Measurements from ENCODE around the gene C10orf95. TPM values are rescaled to one million over a fixed set of nuclear protein-coding genes. Genes with fewer than 3 reads are reported as not detected.

The C10orf95 gene
- total RNA-seq, 6 donors from 2014 or later: 5.9 to 27.5 (median 15.1) TPM

DNA sequence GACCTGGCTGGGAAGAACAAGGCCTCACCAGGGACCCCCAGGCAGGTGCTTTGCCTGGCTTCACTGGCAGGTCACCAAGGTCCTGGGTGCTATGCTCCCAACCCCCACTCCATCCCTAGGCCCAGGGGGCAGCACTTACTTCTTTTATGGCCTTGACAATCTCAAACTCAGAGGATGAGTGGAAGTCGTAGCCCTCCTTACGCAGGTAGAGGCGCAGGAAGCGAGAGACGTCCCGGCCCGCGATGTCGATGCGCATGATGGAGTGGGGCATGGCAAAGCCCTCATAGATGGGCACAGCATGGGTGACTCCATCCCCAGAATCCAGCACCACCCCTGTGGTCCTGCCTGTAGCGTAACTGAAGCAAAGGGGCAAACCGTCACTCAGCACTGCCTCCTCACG, 32.7 kb upstream of the C10orf95 start:
- DNase-seq (peak in 1 of 2 donors; percentile 69), ATAC-seq (ENCODE audit: low FRiP score in 2 of 2) (no peak)
- Histone ChIP-seq H3K36me3 (peaks cover 74 to 100% (median 95%) of the 10 kb centered on the region in 4 donors), H3K4me1 (peaks cover 0 to 2% (median 0%) of the 10 kb centered on the region in 4 donors), H3K27me3 (no peaks in the 10 kb centered on the region), H3K9me3 (no peaks in the 10 kb centered on the region), H3K27ac (no peak overlapping the region), H3K4me3 (no peak overlapping the region)
- WGBS, 2 donors: 97 to 98% methylated on average over 13 of the region's 13 CpGs
- TF ChIP-seq POLR2AphosphoS5 (IDR thresholded peaks at IDR 0.05) (no peak), POLR2A (IDR thresholded peaks at IDR 0.05) (no peak), EP300 (IDR thresholded peaks at IDR 0.05) (no peak)
- TF ChIP-seq, protein P1, sequence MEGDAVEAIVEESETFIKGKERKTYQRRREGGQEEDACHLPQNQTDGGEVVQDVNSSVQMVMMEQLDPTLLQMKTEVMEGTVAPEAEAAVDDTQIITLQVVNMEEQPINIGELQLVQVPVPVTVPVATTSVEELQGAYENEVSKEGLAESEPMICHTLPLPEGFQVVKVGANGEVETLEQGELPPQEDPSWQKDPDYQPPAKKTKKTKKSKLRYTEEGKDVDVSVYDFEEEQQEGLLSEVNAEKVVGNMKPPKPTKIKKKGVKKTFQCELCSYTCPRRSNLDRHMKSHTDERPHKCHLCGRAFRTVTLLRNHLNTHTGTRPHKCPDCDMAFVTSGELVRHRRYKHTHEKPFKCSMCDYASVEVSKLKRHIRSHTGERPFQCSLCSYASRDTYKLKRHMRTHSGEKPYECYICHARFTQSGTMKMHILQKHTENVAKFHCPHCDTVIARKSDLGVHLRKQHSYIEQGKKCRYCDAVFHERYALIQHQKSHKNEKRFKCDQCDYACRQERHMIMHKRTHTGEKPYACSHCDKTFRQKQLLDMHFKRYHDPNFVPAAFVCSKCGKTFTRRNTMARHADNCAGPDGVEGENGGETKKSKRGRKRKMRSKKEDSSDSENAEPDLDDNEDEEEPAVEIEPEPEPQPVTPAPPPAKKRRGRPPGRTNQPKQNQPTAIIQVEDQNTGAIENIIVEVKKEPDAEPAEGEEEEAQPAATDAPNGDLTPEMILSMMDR (IDR thresholded peaks at IDR 0.05): no peak

DNA sequence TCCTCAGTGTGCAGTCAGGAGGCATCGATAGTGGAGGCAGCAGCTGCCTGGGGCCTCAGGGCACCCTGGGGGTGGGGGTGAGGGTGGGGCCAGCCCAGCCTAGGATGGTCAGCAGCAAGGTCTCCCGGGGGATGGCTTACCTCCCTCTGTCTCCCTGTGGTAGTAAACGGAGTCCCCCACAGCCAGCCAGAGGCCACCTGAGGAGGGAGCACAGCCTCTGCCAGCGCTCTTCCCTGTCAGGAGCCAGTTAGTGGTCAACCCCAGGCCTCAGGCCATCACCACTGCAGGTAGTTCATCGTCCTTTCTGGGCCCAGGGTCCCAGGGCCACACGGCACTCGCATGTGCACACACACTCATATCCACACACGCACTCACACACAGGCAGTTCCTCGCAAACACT, 29.1 kb upstream of the C10orf95 start:
- Histone ChIP-seq H3K27me3 (no peaks in the 10 kb centered on the region), H3K4me1 (peaks cover 0 to 14% (median 7%) of the 10 kb centered on the region in 4 donors), H3K4me3 (no peak overlapping the region), H3K9me3 (no peaks in the 10 kb centered on the region), H3K36me3 (peaks cover 47 to 79% (median 61%) of the 10 kb centered on the region in 4 donors), H3K27ac (no peak overlapping the region)
- 90 to 92% methylated on average over 5 to 8 of the region's 9 CpGs for WGBS, 2 donors
- ATAC-seq (ENCODE audit: low FRiP score in 2 of 2) (no peak), DNase-seq (no peak)
- TF ChIP-seq EP300 (IDR thresholded peaks at IDR 0.05): no peak

DNA sequence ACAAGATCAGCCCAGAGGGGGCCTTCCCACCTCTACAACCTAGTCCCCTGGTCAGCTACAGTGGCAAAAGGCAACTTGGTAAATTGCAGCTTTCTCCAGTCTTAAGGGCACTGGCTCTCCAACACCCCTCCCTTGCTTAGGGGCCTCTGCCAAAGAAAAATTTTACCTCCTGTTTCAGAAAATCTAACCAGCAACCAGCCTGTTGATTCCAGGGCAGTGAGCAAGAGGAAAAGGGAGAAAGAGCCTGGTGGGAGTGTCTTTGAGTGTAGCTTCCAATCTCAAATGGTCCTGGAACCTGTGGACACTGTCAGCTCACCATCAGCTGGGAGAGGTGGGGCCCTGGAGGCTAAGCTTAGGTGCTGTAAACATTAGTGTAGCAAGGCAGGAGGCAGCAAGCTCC, 28.3 kb upstream of the C10orf95 start:
- H3K27ac ChIP-seq: no peak overlapping the region
- TF ChIP-seq POLR2A (IDR thresholded peaks at IDR 0.05) (no peak), EP300 (IDR thresholded peaks at IDR 0.05) (no peak), POLR2AphosphoS5 (IDR thresholded peaks at IDR 0.05) (no peak)
- TF ChIP-seq, protein P1 (IDR thresholded peaks at IDR 0.05): no peak
- ATAC-seq (ENCODE audit: low FRiP score in 2 of 2) (no peak), DNase-seq (no peak)
- H3K9me3 ChIP-seq: no peaks in the 10 kb centered on the region
- peaks cover 0 to 14% (median 7%) of the 10 kb centered on the region in 4 donors for H3K4me1 ChIP-seq
- H3K36me3 ChIP-seq: peaks cover 40 to 72% (median 53%) of the 10 kb centered on the region in 4 donors
- H3K4me3 ChIP-seq: no peak overlapping the region
- H3K27me3 ChIP-seq: no peaks in the 10 kb centered on the region

DNA sequence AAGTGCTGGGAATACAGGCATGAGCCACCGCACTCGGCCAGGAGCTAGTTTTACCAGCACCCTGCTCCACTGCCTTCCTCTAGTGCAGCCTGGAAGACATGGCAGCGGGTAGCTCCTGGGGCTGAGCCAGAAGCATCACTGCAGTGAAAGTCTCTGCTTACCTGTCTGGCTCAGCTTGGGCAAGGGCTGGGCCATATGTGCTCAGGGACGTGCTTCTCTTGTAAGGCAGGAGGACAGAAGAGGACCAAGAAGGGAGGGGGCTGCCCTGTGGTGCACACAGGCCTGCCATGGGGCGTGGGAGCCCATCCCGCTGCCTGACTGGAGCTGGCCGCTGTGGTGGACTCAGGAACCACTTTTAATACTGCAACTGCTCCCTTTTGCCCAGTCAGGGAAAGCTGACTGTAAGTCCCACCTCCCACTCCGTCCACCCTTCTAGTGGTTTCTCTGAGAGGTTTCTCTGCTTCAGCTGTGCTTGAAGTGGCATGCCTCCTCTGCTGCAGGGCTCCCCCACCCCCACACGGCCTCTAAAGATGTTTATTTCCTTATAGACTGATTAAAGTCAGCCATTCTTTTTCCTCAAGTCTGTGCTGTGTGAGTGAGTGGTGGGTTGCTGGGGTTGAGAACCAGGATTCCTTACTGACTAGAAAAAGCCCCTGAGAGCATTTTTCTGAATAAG, 25.3 kb upstream of the C10orf95 start:
- peak in 1 of 2 donors; percentile 87 for DNase-seq
- Histone ChIP-seq H3K9me3 (no peaks in the 10 kb centered on the region), H3K4me1 (peaks cover 0 to 14% (median 7%) of the 10 kb centered on the region in 4 donors), H3K4me3 (no peak overlapping the region), H3K27me3 (no peaks in the 10 kb centered on the region), H3K27ac (peak overlapping the region; percentile 28 to 59 (median 54)), H3K36me3 (peaks cover 15 to 44% (median 26%) of the 10 kb centered on the region in 4 donors)
- no peak for TF ChIP-seq EP300 (IDR thresholded peaks at IDR 0.05)
- TF ChIP-seq POLR2A (IDR thresholded peaks at IDR 0.05): peak in 1 of 4 donors; percentile 50
- TF ChIP-seq, protein P1 (IDR thresholded peaks at IDR 0.05): no peak
- peak in 1 of 2 donors; percentile 1 for TF ChIP-seq POLR2AphosphoS5 (IDR thresholded peaks at IDR 0.05)
- WGBS, 2 donors: 55 to 58% methylated on average over 6 to 9 of the region's 9 CpGs
- peak in 1 of 2 donors; percentile 79 for ATAC-seq (ENCODE audit: low FRiP score in 2 of 2)

DNA sequence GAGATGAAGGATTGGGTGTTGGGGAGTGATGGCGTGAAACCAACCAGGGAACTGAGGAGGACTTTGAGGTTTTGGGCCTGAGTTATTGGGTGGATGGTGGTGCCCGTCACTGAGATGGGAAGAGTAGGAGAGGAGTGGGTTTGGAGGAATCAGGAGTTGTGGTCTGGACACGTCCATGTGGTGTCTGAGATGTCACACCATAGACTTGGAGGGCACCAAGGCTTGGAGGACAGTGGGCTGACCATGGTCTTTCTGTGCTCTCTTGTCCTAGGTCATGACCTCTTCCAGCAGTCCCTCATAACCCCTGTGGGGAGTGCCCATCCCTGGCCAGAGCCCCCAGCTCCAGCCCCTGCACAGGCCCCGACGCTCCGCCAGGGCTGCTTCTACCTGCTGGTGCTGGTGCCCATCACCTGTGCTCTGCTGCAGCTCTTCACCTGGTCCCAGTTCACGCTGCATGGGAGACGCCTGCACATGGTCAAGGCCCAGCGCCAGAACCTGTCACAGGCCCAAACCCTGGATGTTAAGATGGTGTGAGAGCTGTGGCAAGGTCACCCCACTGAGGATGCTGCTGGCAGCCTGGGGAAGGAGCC, 24.2 kb upstream of the C10orf95 start:
- peaks cover 0 to 14% (median 7%) of the 10 kb centered on the region in 4 donors for H3K4me1 ChIP-seq
- H3K9me3 ChIP-seq: no peaks in the 10 kb centered on the region
- TF ChIP-seq POLR2AphosphoS5 (IDR thresholded peaks at IDR 0.05): no peak
- no peak for TF ChIP-seq POLR2A (IDR thresholded peaks at IDR 0.05)
- TF ChIP-seq EP300 (IDR thresholded peaks at IDR 0.05): no peak
- TF ChIP-seq, protein P1 (IDR thresholded peaks at IDR 0.05): no peak
- no peaks in the 10 kb centered on the region for H3K27me3 ChIP-seq
- no peak overlapping the region for H3K27ac ChIP-seq
- no peak overlapping the region for H3K4me3 ChIP-seq
- WGBS, 2 donors: 95 to 96% methylated on average over 9 of the region's 9 CpGs
- DNase-seq (peak in 1 of 2 donors; percentile 54), ATAC-seq (ENCODE audit: low FRiP score in 2 of 2) (no peak)
- peaks cover 4 to 43% (median 15%) of the 10 kb centered on the region in 4 donors for H3K36me3 ChIP-seq
